Left lung (tissue), 10 donors: ENCODE measurements around the gene C4orf33. TPM values are rescaled to one million over a fixed set of nuclear protein-coding genes. Genes with fewer than 3 reads are reported as not detected.

Experiments
- ATAC-seq: fragments of 200-7000 bp; cut with Tn5 transposase; one replicate; pipeline ENCODE4 v1.9.1; 2020; ENCODE audit warnings: moderate library complexity
- DNase-seq, 4 donors: peaks; one replicate each; pipeline ENCODE4 v3.0.0-alpha.2; 2013 to 2020
- H3K27ac ChIP-seq, 2 donors: fragments of 200-600 bp; sonication (generic) in 1 of 2; one replicate each; pipeline versions ENCODE4 v1.5.0 to v1.8.0; 2020 to 2021
- H3K27me3 ChIP-seq, 2 donors: fragments of 200-600 bp; sonication (generic) in 1 of 2; one replicate each; pipeline versions ENCODE4 v1.5.0 to v1.8.0; 2020 to 2021
- H3K36me3 ChIP-seq, 2 donors: fragments of 200-600 bp; sonication (generic) in 1 of 2; one replicate each; pipeline versions ENCODE4 v1.5.0 to v1.8.0; 2020 to 2021
- H3K4me1 ChIP-seq, 2 donors: fragments of 200-600 bp; one replicate each; pipeline ENCODE4 v1.8.0; 2021
- H3K4me3 ChIP-seq, 2 donors: fragments of 200-600 bp; sonication (generic) in 1 of 2; one replicate each; pipeline versions ENCODE4 v1.5.0 to v1.8.0; 2020 to 2021; ENCODE audit warnings: mild to moderate bottlenecking in 1 of 2
- H3K9me3 ChIP-seq, 2 donors: fragments of 200-600 bp; sonication (generic) in 1 of 2; one replicate each; pipeline versions ENCODE4 v1.5.0 to v1.8.0; 2020 to 2021
- intact Hi-C, 2 donors: fragments of 100-400 bp; cut with DNase I; formaldehyde crosslinking; loops; one replicate each; pipeline versions ENCODE4 v1.11.2 to v1.14.2; 2022
- polyA plus RNA-seq, 6 donors: library from polyadenylated mRNA; unstranded; fragments of 120-200 nt; gene quantifications; one replicate each; pipeline ENCODE4 v1.2.1, GENCODE V29; 2013; ENCODE audit not compliant: insufficient read length in 6 of 6
- total RNA-seq, 2 donors: library from RNA; stranded (reverse); fragmentation: NEBNext Ultra II Directional; extraction: Animal tissue kit (Norgen Biotek cat#: 25700); gene quantifications; one replicate each; pipeline ENCODE4 v1.2.1, GENCODE V29; 2021
- TF ChIP-seq, protein P1 (sequence below), 2 donors: fragments of 200-600 bp; sonication (generic) in 1 of 2; IDR thresholded peaks; one replicate each; pipeline versions ENCODE4 v1.5.0 to v1.8.0; 2021; ENCODE audit warnings: antibody characterized with exemption in 2 of 2
- donor health status: DM: no; HTN: yes; CAD: no.
- donor health status: DM: no; HTN: no; CAD: no.

C4orf33 gene
- total and polyA plus RNA-seq, 8 donors: 11.0 to 21.1 (median 18.1) TPM

- DNase-seq (no peak), ATAC-seq (no peak)
- H3K9me3 ChIP-seq: no peaks in the 10 kb centered on the region
- no peaks in the 10 kb centered on the region for H3K27me3 ChIP-seq
- H3K4me3 ChIP-seq: no peak overlapping the region
- intact Hi-C loops: no loop called here
- TF ChIP-seq, protein P1, sequence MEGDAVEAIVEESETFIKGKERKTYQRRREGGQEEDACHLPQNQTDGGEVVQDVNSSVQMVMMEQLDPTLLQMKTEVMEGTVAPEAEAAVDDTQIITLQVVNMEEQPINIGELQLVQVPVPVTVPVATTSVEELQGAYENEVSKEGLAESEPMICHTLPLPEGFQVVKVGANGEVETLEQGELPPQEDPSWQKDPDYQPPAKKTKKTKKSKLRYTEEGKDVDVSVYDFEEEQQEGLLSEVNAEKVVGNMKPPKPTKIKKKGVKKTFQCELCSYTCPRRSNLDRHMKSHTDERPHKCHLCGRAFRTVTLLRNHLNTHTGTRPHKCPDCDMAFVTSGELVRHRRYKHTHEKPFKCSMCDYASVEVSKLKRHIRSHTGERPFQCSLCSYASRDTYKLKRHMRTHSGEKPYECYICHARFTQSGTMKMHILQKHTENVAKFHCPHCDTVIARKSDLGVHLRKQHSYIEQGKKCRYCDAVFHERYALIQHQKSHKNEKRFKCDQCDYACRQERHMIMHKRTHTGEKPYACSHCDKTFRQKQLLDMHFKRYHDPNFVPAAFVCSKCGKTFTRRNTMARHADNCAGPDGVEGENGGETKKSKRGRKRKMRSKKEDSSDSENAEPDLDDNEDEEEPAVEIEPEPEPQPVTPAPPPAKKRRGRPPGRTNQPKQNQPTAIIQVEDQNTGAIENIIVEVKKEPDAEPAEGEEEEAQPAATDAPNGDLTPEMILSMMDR (IDR thresholded peaks at IDR 0.05): no peak
- no peak overlapping the region for H3K27ac ChIP-seq
- H3K36me3 ChIP-seq: no peaks in the 10 kb centered on the region
- H3K4me1 ChIP-seq: no peaks in the 10 kb centered on the region
Observed at GRCh38 chr4:129140521-129140920, 44.6 kb downstream of the C4orf33 start.

- no peak overlapping the region for H3K27ac ChIP-seq
- H3K36me3 ChIP-seq: no peaks in the 10 kb centered on the region
Observed at GRCh38 chr4:129143359-129143758, 47.4 kb downstream of the C4orf33 start.

DNA sequence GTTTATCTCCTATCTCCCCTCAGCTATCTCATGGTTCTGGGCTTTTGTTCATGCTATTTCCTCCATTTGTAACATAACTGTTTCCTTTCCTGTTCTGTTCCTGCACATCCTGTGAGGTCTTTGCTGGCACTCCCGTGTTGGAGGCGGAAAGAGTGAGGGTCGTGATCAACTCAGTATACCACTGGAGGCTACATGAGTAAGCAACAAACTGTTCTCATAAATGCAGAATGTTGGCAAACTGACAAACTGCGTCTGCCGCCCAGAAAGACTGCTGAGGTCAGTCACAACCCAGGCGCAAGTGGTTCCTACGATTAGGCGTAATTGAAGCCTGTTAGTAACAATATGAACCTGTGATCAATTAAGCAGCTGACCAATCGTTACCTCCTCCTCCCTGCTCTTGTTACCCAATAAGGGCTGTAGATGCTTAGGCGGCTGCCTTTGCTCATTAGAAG is 48.8 kb downstream of the C4orf33 start:
- TF ChIP-seq, protein P1 (IDR thresholded peaks at IDR 0.05): no peak
- H3K27ac ChIP-seq: no peak overlapping the region
- no peaks in the 10 kb centered on the region for H3K36me3 ChIP-seq
- no peaks in the 10 kb centered on the region for H3K27me3 ChIP-seq
- no peak for DNase-seq
- no peaks in the 10 kb centered on the region for H3K4me1 ChIP-seq
- no peak overlapping the region for H3K4me3 ChIP-seq
- intact Hi-C loops: no loop called here
- H3K9me3 ChIP-seq: no peaks in the 10 kb centered on the region
- no peak for ATAC-seq

More at GRCh38 chr4:129143359-129143758, 47.4 kb downstream of the C4orf33 start:
- H3K27me3 ChIP-seq: no peaks in the 10 kb centered on the region
- intact Hi-C loops: no loop called here
- DNase-seq (no peak), ATAC-seq (no peak)
- H3K4me1 ChIP-seq: no peaks in the 10 kb centered on the region
- no peak overlapping the region for H3K4me3 ChIP-seq
- H3K9me3 ChIP-seq: no peaks in the 10 kb centered on the region
- TF ChIP-seq, protein P1 (IDR thresholded peaks at IDR 0.05): no peak

GRCh38 chr4:129145222-129145730 is 49.3 kb downstream of the C4orf33 start:
- TF ChIP-seq, protein P1 (IDR thresholded peaks at IDR 0.05): no peak
- DNase-seq (no peak), ATAC-seq (no peak)
- H3K27ac ChIP-seq: no peak overlapping the region
- no peaks in the 10 kb centered on the region for H3K9me3 ChIP-seq
- no peaks in the 10 kb centered on the region for H3K27me3 ChIP-seq
- intact Hi-C loops: no loop called here
- H3K4me1 ChIP-seq: no peaks in the 10 kb centered on the region
- H3K36me3 ChIP-seq: no peaks in the 10 kb centered on the region
- H3K4me3 ChIP-seq: no peak overlapping the region

DNA sequence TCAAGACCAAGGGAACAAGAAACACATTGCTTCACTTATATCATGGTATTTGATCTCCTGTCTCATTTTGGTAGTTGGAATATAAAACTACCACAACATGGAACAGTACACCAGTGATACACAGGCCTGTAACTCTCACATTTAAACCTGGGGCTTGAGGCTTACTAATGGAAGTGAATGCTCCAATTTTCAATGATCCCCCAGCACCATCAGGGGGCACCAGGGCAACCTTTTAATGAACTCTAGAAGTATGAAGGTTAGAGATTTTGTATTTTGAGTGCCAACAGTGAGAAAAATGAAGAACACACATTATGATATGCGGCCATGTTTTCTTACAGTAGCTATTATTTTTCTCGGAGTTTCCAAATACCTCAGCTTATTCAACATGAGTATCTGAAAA is 50.7 kb downstream of the C4orf33 start:
- no peak for ATAC-seq
- no peaks in the 10 kb centered on the region for H3K36me3 ChIP-seq
- H3K4me3 ChIP-seq: no peak overlapping the region
- TF ChIP-seq, protein P1 (IDR thresholded peaks at IDR 0.05): no peak
- no peak for DNase-seq
- intact Hi-C loops: no loop called here
- no peak overlapping the region for H3K27ac ChIP-seq
- H3K9me3 ChIP-seq: no peaks in the 10 kb centered on the region
- no peaks in the 10 kb centered on the region for H3K4me1 ChIP-seq
- H3K27me3 ChIP-seq: no peaks in the 10 kb centered on the region
